ENCODE results near the gene SLC36A4. TPM values are rescaled to one million over a fixed set of nuclear protein-coding genes. Genes with fewer than 3 reads are reported as not detected.

The SLC36A4 gene
- total and polyA plus RNA-seq, 2 of the 4 experiments (the other 2 are of a cell fraction), result 9.2 to 13.1 TPM

- Histone ChIP-seq H2BK5ac (ENCODE audit: low read depth, low read length, poor library complexity, severe bottlenecking) (no peak overlapping the region), H3K9me1 (ENCODE audit: insufficient read depth, low read length) (no peaks in the 10 kb centered on the region), H3K9me3 (ENCODE audit: control insufficient read depth, insufficient read depth, low read length) (0 out of 2 replicates have a peak, but pooled peaks cover 4% of the 10 kb centered on the region), H3K18ac (ENCODE audit: low read depth, low read length) (no peak overlapping the region), H3K9ac (ENCODE audit: low read depth, low read length) (no peak overlapping the region), H3K4me2 (ENCODE audit: low read depth, low read length) (no peak overlapping the region), H2BK20ac (ENCODE audit: low read depth, low read length) (no peak overlapping the region), H3K27me3 (ENCODE audit: control insufficient read depth, insufficient read depth, low read length) (peaks cover 2% of the 10 kb centered on the region; the same call in 1 of the 2 replicates), H2AK9ac (replicated peaks; ENCODE audit: low read depth, low read length, poor library complexity) (no peak overlapping the region), H3K4me3 (ENCODE audit: insufficient read depth, low read depth, low read length) (no peak overlapping the region), H2BK15ac (ENCODE audit: low read depth, low read length) (no peak overlapping the region), H2AFZ (replicated peaks; ENCODE audit: low read length, poor library complexity) (no peak overlapping the region), H4K5ac (ENCODE audit: low read depth, low read length) (no peak overlapping the region), H2AK5ac (ENCODE audit: low read depth, low read length) (no peak overlapping the region), H4K91ac (ENCODE audit: insufficient read depth, low read depth, low read length) (no peak overlapping the region), H3K4ac (ENCODE audit: low read depth, low read length) (no peak overlapping the region), H3K14ac (replicated peaks; ENCODE audit: low read depth, low read length) (no peak overlapping the region), H2BK120ac (ENCODE audit: low read depth, low read length) (no peak overlapping the region), H3K4me1 (ENCODE audit: control insufficient read depth, insufficient read depth, low read length) (no peaks in the 10 kb centered on the region), H3K79me1 (ENCODE audit: low read depth in 1 of 2, low read length in 2 of 2) (no peaks in the 10 kb centered on the region), H4K8ac (ENCODE audit: low read depth in 2 of 2, low read length in 2 of 2) (no peak overlapping the region), H3K27ac (ENCODE audit: insufficient read depth, low read length) (no peak overlapping the region), H3K56ac (ENCODE audit: extremely low read depth, insufficient read depth, low read length) (no peak overlapping the region), H3K23ac (ENCODE audit: low read depth, low read length) (no peak overlapping the region), H4K20me1 (ENCODE audit: insufficient read depth, low read length) (no peaks in the 10 kb centered on the region), H3K36me3 (ENCODE audit: control insufficient read depth, insufficient read depth, low read length) (no peaks in the 10 kb centered on the region)
- ChIA-PET CTCF (interaction anchor here (0.6 kb wide), 1 partner anchor 22 kb away, joined by 3 read pairs; no protein-coding TSS in a partner anchor), POLR2A (ENCODE audit: unreplicated experiment) (no interaction called here)
- ATAC-seq (ENCODE audit: low read depth) (no peak), DNase-seq (no peak)
- intact Hi-C loops (cut with micrococcal nuclease), result no loop called here
- no TSS peak for BruUV-seq (replicated peaks)
- no CpG with 5 or more reads among the region's 1 CpG for WGBS, 2 experiments (ENCODE audit: extremely low coverage in 2 of 2, insufficient read length in 1 of 2)
- dilution Hi-C loops (cut with HindIII; ENCODE audit: low sequenced_read_pairs, unreplicated experiment), result no loop called here
- TF ChIP-seq MAFK (IDR thresholded peaks at IDR 0.05; ENCODE audit: low read depth, low read length) (no peak), RAD21 (IDR thresholded peaks at IDR 0.05; ENCODE audit: low read length) (no peak), BHLHE40 (IDR thresholded peaks at IDR 0.05; ENCODE audit: low read depth, low read length) (no peak)
- in situ Hi-C loops (cut with MboI; ENCODE audit: low sequenced_read_pairs), result no loop called here
These were observed 11.0 kb upstream of the SLC36A4 start for GRCh38 chr11:93208663-93209270.

All from IMR-90 (cell line).